NCI-H748 (cell line): ENCODE results near the gene GNAL.
"Not testable (repeated sequence)": the region's sequence is repeated elsewhere in the genome, so short reads cannot be mapped to it uniquely, and the experiment has no call there.

Source experiments
- DNase-seq: peaks from one replicate; lab custom pipeline; 2025; ENCODE audit not compliant: unreplicated experiment; lab: John Stamatoyannopoulos, UW

GNAL gene

GRCh38 chr18:11845654-11846053 lies 156.6 kb downstream of the GNAL start:
- DNase-seq, result no peak

GRCh38 chr18:11847811-11848210 lies 158.7 kb downstream of the GNAL start:
- no peak for DNase-seq

DNA sequence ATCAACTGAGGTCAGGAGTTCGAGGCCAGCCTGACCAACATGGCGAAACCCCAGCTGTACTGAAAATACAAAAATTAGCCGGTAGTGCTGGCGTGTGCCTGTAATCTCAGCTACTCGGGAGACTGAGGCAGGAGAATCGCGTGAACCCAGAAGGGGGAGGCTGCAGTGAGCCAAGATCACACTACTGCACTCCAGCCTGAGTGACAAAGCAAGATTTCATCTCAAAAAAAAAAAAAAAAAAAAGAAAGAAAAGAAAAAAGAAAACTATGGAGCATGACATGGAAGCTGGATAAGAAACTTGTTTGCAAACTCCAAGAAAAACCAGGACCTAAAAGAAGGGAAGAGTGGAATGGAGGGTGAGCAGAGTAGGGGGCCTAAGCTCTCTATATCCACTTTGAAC lies 160.2 kb downstream of the GNAL start:
- no peak for DNase-seq

DNA sequence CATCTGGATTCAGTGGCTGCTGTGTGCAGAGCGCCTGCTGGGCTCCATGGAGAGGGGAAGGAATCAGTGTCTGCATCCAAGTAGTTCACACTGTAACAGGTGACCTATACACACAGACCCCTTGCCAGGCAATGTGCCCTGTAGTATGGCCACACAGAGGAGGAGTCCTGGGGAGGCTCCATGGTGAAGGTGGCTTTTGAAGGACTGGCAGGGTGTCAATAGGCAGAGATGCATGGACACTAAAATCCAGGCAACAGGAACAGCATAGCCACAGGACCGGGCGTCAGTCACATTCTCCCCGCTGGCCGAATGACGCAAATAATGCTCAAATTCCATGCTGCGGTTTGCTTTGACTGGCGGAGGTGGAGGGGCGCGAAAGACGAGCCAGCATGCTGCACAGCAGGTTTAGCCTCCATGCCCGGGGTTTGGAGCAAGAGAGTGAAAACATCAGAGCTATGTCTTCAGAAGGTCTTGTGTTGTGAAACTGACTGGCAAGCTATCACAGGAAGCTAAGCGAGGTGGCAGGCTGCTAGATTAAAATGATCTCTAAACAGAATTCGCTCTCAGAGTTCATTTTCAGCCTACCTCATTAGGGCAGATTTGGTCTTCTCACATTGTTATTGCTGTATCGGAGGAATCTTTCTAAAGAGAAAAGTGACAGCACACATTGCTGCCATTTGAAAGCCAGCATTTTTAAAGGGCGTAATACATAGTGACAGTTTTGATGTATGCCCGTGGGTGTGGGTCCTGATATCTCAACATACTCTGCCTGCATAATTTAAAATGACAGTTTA lies 161.0 kb downstream of the GNAL start:
- DNase-seq, result peak; percentile 78

DNA sequence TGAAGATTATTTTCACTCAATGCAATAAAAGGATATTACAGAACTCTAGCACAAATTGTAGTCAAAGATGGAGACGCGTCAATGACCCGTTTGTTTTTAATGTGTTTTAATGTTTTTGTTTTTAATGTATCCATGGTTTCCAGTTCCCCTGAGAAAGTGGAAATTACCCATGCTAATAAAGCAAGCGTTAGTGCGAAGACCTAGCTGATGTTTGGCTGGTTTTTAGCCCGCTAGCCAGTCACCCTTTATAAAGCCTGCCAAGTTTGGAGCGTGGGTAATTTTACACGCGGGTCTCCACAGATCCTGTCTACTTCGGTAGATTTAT lies 161.7 kb downstream of the GNAL start:
- peak; percentile 80 for DNase-seq

DNA sequence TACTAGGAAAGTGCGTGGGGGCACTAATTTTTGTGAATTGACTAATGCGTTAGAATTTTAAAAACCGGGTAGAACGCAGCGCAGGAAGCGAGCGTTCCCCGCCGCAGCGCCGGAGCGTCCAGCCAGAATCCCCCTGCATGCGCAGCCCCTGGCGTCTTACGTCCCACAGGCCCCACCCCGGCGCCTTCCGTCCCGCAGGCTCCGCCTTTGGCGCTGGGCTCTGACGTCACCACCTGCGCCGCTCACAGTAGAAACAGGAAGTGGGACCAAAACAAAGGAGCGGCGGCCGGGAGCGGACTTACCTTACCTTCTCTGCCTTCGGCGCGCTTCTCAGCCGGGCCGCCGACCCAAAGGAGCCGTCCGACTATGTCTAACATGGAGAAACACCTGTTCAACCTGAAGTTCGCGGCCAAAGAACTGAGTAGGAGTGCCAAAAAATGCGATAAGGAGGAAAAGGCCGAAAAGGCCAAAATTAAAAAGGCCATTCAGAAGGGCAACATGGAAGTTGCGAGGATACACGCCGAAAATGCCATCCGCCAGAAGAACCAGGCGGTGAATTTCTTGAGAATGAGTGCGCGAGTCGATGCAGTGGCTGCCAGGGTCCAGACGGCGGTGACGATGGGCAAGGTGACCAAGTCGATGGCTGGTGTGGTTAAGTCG lies 162.2 kb downstream of the GNAL start, which contains the start of gene CHMP1B:
Gene CHMP1B, plus strand, starts transcription at position 268 of the 660 bp plus-strand sequence. Its CDS starts 99 bp downstream, at position 367.
- DNase-seq, result peak; percentile 98

- DNase-seq, result peak; percentile 56
Observed at GRCh38 chr18:11851806-11852337, 162.8 kb downstream of the GNAL start.

DNA sequence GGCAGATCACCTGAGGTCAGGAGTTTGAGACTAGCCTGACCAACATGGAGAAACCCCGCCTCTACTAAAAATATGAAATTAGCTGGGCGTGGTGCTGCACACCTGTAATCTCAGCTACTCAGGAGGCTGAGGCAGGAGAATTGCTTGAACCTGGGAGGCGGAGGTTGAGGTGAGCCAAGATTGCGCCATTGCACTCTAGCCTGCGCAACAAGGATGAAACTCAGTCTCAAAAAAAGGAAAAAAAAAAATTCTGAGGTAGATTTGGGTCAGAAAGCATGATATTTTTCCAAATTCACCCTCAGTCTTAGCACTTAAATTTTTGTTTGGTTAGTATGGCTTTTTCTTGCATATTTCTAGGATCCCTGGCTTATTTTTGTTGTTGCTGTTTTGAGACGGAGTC lies 165.5 kb downstream of the GNAL start:
- DNase-seq, result not testable (repeated sequence)

DNA sequence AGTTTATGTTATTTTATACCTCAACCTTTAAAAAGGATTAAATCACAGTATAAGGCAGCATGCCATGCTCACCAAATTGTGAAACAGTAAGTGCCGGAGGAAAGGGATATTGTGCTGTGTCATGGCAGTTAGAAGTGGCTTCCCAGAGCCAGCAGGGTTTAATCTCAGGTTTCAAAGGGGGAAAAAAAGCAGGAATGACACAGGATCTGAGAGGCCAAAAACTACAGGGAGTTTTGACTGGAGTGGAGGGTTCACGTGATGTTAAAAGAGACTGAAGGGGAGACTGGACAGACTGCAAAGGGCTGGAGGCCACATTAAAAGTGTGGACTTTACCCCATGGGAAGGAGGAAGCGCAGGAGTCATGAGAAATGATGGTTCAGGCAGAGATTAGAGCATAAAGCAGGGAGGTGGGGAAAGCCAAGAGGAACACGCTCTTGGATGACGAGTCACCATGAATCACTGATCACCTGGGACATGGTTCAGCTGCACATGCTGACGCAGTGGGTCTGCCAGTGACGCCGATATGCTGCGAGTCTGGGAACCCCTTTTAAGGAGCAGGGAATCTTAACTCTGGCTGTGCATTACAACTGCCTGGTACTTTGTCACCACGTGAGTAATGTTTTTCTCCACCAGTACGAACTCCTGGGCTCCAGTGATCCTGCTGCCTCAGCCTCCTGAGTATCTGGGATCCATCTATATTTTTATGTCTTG lies 168.3 kb downstream of the GNAL start:
- DNase-seq, result no peak

- DNase-seq, result no peak
Observed at GRCh38 chr18:11859282-11859830, 170.3 kb downstream of the GNAL start.

DNA sequence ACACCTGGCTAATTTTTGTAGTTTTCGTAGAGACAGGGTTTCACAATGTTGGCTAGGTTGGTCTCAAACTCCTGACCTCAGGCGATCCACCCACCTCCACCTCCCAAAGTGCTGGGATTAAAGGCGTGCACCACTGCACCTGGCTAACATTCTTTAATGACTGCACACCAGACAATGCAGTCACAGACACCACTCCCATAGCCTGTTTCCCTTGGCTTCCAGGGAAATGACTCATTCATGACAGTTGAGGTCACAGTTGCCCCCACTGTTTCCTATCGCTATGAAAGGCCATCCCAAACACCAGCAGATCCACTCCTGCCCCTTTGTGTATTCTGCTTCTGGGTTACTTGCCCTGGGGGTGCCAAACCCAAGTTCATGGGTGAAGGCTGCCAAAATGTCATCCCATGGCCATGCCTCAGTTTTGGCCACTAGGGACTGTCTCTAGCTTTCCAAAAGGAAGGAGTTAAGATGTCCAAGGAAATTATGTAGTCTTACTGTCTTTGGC lies 170.9 kb downstream of the GNAL start:
- no peak for DNase-seq

- DNase-seq, result no peak
Observed at GRCh38 chr18:11860594-11861450, 171.8 kb downstream of the GNAL start.

DNA sequence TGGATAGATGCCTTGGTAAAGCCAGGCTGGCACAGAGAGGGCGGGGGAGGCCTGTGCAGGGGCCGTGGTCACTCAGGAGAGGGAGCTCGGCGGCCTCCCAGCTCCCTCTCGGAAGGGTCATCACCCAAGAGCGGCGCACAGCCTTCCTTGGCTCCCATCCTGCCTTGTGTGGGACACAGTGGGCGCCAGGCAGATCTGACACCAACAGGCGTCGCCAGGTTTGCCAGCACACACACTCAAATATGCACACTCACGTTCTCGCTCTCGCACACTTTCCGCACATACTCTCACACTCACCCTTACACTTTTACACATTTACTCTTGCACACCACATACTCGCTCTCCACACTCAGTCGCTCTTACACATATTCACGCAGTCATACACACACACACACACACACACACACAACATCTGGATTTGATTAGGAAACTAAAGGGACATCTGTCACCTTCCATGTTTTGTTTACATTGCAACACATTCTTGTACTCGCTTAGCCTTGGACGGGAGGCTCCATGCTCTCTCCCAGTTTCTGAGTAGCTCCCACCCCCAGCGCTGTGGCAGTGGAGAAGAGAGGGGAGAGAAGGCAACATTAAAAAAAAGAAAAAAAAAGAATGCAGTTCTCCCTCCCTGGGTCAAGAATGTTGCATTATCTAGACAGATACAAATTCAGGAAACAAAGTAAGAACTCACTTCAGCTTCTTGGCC lies 172.7 kb downstream of the GNAL start:
- DNase-seq, result no peak

DNA sequence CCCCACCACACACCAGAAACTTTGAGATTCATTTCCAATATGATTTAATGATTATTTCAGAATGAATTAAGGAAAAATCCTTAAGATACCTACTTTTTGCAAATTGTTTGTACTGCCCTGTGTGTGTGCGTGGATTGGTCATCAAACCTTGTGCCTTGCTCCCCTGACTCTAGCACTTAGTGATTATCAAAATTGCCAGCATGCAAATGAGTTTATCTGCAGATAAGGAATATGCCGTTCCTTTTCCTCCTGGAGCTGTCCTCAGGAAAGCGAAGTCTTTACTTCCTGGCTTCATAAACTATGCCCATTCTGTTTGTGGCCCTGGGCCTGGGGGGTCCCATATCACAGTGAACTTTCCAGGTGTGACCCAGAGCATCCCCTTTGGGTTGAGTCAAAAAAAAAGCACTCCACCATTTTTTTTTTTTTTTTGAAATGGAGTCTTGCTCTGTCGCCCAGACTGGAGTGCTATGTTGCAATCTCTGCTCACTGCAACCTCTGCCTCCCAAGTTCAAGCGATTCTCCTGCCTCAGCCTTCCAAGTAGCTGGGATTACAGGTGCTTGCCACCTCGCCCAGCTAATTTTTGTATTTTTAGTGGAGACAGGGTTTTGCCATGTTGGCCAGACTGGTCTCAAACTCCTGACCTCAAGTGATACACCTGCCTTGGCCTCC lies 173.5 kb downstream of the GNAL start:
- no peak for DNase-seq

DNA sequence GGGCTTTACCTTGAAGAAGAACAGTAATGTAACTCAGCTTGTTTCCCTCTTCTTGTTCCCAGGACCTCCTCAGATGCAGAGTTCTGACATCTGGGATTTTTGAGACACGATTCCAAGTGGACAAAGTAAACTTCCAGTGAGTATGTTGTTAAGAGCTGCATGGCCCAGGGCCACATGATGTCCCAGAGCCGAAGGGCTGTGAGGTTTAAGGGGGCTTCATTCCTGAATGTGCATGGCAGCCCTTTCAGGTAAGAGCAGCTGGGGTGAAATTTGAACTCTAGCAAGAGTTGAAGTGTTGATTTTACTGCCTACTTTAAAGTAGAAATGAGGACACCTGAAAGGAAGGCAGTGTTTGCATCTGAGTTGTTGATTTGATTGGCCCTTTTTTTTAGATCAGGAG lies 175.4 kb downstream of the GNAL start:
- no peak for DNase-seq

DNA sequence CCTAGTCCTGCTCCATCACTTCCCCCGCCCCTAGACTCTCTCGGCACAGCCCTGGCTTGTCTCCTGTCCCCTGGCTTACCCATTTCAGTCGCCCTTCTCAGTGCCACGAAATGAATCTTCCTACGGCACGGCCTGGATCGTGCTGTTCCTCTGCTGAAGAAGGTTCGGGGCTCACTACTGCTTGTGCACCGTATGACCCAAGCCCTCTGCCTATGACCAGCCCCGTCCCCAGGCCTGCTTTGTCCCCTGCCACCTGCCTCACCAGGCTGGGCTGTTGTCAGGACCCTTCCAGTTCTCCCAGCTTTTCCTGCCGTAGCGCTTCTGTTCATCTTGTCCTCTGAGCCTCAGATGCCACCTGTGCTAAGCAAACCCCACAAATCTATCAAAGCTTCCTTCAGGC lies 176.0 kb downstream of the GNAL start:
- no peak for DNase-seq

DNA sequence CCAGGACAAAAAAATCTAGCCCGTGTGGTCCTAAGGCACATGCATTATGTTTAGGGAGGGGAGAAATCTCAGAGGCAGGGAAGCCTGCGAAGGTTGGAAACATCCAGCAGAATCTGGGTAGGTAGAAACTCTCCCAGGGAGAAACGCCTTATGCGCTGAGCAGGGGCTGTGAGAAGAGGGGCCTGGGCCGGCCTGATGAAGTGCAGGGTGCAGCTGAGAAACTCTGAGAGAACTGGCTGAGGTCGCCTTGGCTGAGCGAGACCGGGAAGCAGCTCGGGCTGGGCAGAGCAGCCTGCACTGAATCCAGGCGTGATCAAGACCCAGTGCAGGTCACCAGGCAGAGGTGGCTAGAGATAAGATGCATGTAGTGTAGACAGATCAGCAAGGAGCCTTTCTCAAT lies 177.3 kb downstream of the GNAL start:
- no peak for DNase-seq

GRCh38 chr18:11866764-11867163 lies 177.7 kb downstream of the GNAL start:
- DNase-seq, result no peak

DNA sequence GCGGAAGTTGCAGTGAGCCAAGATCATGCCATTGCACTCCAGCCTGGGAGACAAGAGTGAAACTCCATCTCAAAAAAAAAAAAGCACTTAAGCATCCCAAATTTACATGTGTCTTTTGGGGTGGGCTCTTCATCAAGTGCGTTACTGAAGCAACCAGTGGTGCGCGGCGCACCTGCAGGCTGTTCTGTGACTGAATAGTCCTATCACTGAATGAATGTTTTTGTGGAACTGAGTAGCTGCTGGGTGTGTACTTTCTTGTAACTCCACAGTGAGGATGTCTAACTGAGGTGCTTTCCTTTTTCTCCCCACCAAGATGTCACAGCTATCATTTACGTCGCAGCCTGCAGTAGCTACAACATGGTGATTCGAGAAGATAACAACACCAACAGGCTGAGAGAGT lies 179.2 kb downstream of the GNAL start:
- no peak for DNase-seq
